NCI-H146 treated with DMSO at 0.1 percent for 48 hours (cell line): ENCODE results near the gene SOX6.
"Not testable (repeated sequence)": the region's sequence is repeated elsewhere in the genome, so short reads cannot be mapped to it uniquely, and the experiment has no call there.

ENCODE experiments used
- DNase-seq: peaks from one replicate; lab custom pipeline; 2025; ENCODE audit not compliant: unreplicated experiment; lab: John Stamatoyannopoulos, UW

Gene SOX6

GRCh38 chr11:16356057-16356760, at the start of gene SOX6:
Gene SOX6 (minus strand): TSS chr11:16356546. CDS start chr11:16341248, 15,298 bp downstream.
- DNase-seq = no peak

GRCh38 chr11:16404781-16405285, 48.5 kb upstream of the SOX6 start:
- no peak for DNase-seq

- DNase-seq = no peak
Observed at GRCh38 chr11:16403851-16404250, 47.5 kb upstream of the SOX6 start.

GRCh38 chr11:16403448-16403803, 47.1 kb upstream of the SOX6 start:
- no peak for DNase-seq

GRCh38 chr11:16402654-16403447, 46.5 kb upstream of the SOX6 start:
- DNase-seq = no peak

- DNase-seq = no peak
Observed at GRCh38 chr11:16397390-16397789, 41.0 kb upstream of the SOX6 start.

- DNase-seq = no peak
Observed at GRCh38 chr11:16395601-16396000, 39.3 kb upstream of the SOX6 start.

- DNase-seq = no peak
Observed at GRCh38 chr11:16394947-16395346, 38.6 kb upstream of the SOX6 start.

GRCh38 chr11:16393340-16393739, 37.0 kb upstream of the SOX6 start:
- no peak for DNase-seq

GRCh38 chr11:16392616-16393015, 36.3 kb upstream of the SOX6 start:
- no peak for DNase-seq

- DNase-seq = not testable (repeated sequence)
Observed at GRCh38 chr11:16390826-16391225, 34.5 kb upstream of the SOX6 start.

GRCh38 chr11:16385099-16385498, 28.8 kb upstream of the SOX6 start:
- no peak for DNase-seq

GRCh38 chr11:16382638-16383380, 26.5 kb upstream of the SOX6 start:
- no peak for DNase-seq

GRCh38 chr11:16382186-16382585, 25.8 kb upstream of the SOX6 start:
- DNase-seq = no peak

- DNase-seq = no peak
Observed at GRCh38 chr11:16380941-16381568, 24.7 kb upstream of the SOX6 start.

- no peak for DNase-seq
Observed at GRCh38 chr11:16378906-16379305, 22.6 kb upstream of the SOX6 start.

- no peak for DNase-seq
Observed at GRCh38 chr11:16377746-16378145, 21.4 kb upstream of the SOX6 start.

- DNase-seq = not testable (repeated sequence)
Observed at GRCh38 chr11:16375664-16376063, 19.3 kb upstream of the SOX6 start.

GRCh38 chr11:16373768-16374167, 17.4 kb upstream of the SOX6 start:
- no peak for DNase-seq

GRCh38 chr11:16372355-16372754, 16.0 kb upstream of the SOX6 start:
- DNase-seq = no peak

GRCh38 chr11:16367252-16367651, 10.9 kb upstream of the SOX6 start:
- no peak for DNase-seq
